Activated CD4-positive, alpha-beta T cell treated with anti-CD3 and anti-CD28 coated beads, Interleukin-2, amount 50 U/mL, for 48 hours (primary cell): Measurements from ENCODE around the gene DMAC1.

Source experiments
- DNase-seq, 2 experiments: peaks; one replicate each; pipeline ENCODE4 v3.0.0-alpha.2; 2020

Gene DMAC1

GRCh38 chr9:7799234-7799943 is at the start of gene DMAC1:
TSS of gene DMAC1 (minus strand) at chr9:7799778. CDS start at chr9:7799734, 44 bp downstream.
- peak; percentile 75 to 81 for DNase-seq

GRCh38 chr9:7849362-7849761 is 49.8 kb upstream of the DMAC1 start:
- no peak for DNase-seq

- no peak for DNase-seq
Observed at GRCh38 chr9:7848498-7848897, 48.9 kb upstream of the DMAC1 start.

- DNase-seq = no peak
Observed at GRCh38 chr9:7844242-7844641, 44.7 kb upstream of the DMAC1 start.

GRCh38 chr9:7841831-7842230 is 42.3 kb upstream of the DMAC1 start:
- DNase-seq = no peak

GRCh38 chr9:7834531-7834930 is 35.0 kb upstream of the DMAC1 start:
- no peak for DNase-seq

- no peak for DNase-seq
Observed at GRCh38 chr9:7828334-7828733, 28.8 kb upstream of the DMAC1 start.

- DNase-seq = no peak
Observed at GRCh38 chr9:7827792-7828191, 28.2 kb upstream of the DMAC1 start.

- no peak for DNase-seq
Observed at GRCh38 chr9:7827056-7827455, 27.5 kb upstream of the DMAC1 start.

GRCh38 chr9:7823651-7824050 is 24.1 kb upstream of the DMAC1 start:
- no peak for DNase-seq

GRCh38 chr9:7819984-7820383 is 20.4 kb upstream of the DMAC1 start:
- DNase-seq = no peak

- DNase-seq = no peak
Observed at GRCh38 chr9:7816021-7816420, 16.4 kb upstream of the DMAC1 start.

GRCh38 chr9:7813030-7813429 is 13.5 kb upstream of the DMAC1 start:
- no peak for DNase-seq

- no peak for DNase-seq
Observed at GRCh38 chr9:7811677-7812076, 12.1 kb upstream of the DMAC1 start.

GRCh38 chr9:7802666-7803065 is 3.1 kb upstream of the DMAC1 start:
- no peak for DNase-seq

GRCh38 chr9:7799944-7800285 is 337 bp upstream of the DMAC1 start:
- DNase-seq = no peak

- no peak for DNase-seq
Observed at GRCh38 chr9:7794196-7794595, 5.4 kb downstream of the DMAC1 start.

- no peak for DNase-seq
Observed at GRCh38 chr9:7791394-7791793, 8.2 kb downstream of the DMAC1 start.

GRCh38 chr9:7790819-7791182 is 8.8 kb downstream of the DMAC1 start:
- no peak for DNase-seq

GRCh38 chr9:7790022-7790818 is 9.4 kb downstream of the DMAC1 start:
- no peak for DNase-seq

GRCh38 chr9:7788772-7789171 is 10.8 kb downstream of the DMAC1 start:
- no peak for DNase-seq

GRCh38 chr9:7785813-7786212 is 13.8 kb downstream of the DMAC1 start:
- DNase-seq = no peak

GRCh38 chr9:7784472-7784871 is 15.1 kb downstream of the DMAC1 start:
- DNase-seq = no peak

GRCh38 chr9:7783635-7784063 is 15.9 kb downstream of the DMAC1 start:
- no peak for DNase-seq
